C4-2B (cell line): Measurements from ENCODE around the gene SNRNP48.

Experiments
- H3K27ac ChIP-seq: fragments of 450-650 bp; 2 replicates; pipeline ENCODE4 v1.5.1; 2017
- CTCF ChIP-seq: fragments of 450-650 bp; conservative IDR thresholded peaks from 2 replicates; pipeline ENCODE4 v1.5.1; 2017; ENCODE audit warnings: mild to moderate bottlenecking
- ZFX ChIP-seq: fragments of 450-650 bp; IDR thresholded peaks from 2 replicates; pipeline ENCODE4 v1.6.1; 2017

Gene SNRNP48

DNA sequence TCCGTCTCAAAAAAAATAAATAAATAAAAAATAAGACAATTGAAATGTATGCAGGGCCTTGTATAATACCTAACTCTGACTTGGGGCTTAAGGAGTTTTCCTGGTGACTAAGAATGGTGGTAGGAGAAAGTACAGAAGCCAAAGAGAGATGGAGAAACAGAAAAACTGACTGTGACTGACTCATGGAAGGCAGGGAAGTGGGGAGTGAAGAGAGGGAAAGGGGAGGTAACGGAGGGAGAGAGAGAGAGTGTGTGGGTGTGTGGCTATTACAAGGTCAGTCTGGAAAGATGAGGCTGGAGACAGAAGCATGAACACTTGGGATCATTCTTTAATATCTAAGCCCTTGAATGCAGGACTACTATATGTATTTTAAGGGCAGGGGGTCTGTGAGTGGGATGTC is 38.5 kb downstream of the SNRNP48 start:
- no peak for TF ChIP-seq ZFX
- no peak for TF ChIP-seq CTCF
- no peak overlapping the region for H3K27ac ChIP-seq

- no peak overlapping the region for H3K27ac ChIP-seq
- TF ChIP-seq ZFX = no peak
- no peak for TF ChIP-seq CTCF
Measured at GRCh38 chr6:7628909-7629308, 38.9 kb downstream of the SNRNP48 start.

- no peak for TF ChIP-seq ZFX
- no peak for TF ChIP-seq CTCF
- no peak overlapping the region for H3K27ac ChIP-seq
Measured at GRCh38 chr6:7629321-7629720, 39.3 kb downstream of the SNRNP48 start.

DNA sequence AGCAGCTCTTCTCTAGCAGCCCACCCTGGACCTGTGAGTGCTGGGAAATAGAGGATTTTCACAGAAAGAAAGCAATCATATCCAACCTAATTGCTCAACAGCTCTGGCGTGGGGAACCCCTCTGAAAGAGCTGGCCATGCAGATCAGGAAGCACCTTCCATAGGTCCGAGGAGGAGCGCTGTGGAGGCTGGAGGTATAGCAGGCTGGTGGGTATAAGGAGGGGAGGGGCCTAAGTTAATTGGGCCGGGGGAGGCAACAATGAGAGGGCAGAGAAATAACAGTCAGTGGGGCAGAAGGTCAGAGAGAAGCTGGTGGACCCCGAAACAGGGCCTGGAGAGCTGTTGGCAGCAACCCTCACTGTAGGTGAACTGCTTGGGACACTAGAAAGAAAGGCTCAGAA is 40.8 kb downstream of the SNRNP48 start:
- H3K27ac ChIP-seq = no peak overlapping the region
- TF ChIP-seq CTCF = no peak
- TF ChIP-seq ZFX = no peak

GRCh38 chr6:7631466-7631865 is 41.5 kb downstream of the SNRNP48 start:
- no peak overlapping the region for H3K27ac ChIP-seq
- TF ChIP-seq CTCF (no peak), ZFX (no peak)

- no peak for TF ChIP-seq ZFX
- no peak for TF ChIP-seq CTCF
- no peak overlapping the region for H3K27ac ChIP-seq
Measured at GRCh38 chr6:7632501-7633290, 42.7 kb downstream of the SNRNP48 start.

DNA sequence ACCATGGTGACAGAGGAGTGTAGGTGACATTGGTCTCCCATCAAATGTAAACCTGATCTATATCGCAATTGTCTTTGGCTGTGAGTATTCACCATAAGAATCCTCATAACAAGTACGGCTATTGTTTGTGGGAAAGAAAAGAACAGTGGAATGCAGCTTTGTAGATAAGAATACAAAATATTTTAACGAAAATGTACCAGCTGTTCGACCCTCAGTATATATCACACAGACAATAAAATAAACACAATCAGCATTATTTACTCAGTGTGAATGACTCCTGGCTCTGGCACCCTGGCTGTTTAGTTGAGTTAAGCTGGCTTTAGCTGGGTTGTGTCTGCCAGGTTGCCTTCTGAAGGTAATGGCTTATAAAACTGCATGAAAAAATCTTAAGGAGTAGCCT is 43.4 kb downstream of the SNRNP48 start:
- TF ChIP-seq CTCF (no peak), ZFX (no peak)
- H3K27ac ChIP-seq = no peak overlapping the region
